ENCODE measurements around the gene STBD1.

The STBD1 gene

DNA sequence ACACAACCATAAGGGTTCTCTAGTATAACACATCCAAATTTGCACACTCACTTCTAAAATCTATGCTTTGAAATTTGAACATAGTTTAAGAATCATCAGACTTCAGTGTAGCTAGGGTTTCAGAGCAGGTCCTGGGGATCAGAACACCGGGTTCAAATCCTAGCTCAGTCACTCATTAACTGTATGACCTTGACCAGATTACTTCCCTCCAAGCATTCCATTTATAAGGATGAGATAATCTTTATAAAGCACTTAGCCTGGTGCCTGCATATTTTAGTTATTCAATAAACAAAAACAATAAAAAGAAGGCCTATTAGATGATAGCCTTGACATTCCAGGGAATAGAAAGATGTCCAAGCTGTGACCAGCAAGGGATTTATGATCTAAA is 4.8 kb upstream of the STBD1 start:
- H3K36me3 Mint-ChIP-seq = no peaks in the 10 kb centered on the region
- H3K27me3 Mint-ChIP-seq = peaks cover 17% of the 10 kb centered on the region
- DNase-seq (ENCODE audit: low spot score in 2 of 2) (no peak), ATAC-seq (ENCODE audit: low read depth) (no peak)
- peaks cover 10% of the 10 kb centered on the region for H3K4me1 Mint-ChIP-seq
- no peak overlapping the region for H3K4me3 Mint-ChIP-seq
- peaks cover 8% of the 10 kb centered on the region for H3K9me3 Mint-ChIP-seq
- H3K27ac Mint-ChIP-seq = no peak overlapping the region

DNA sequence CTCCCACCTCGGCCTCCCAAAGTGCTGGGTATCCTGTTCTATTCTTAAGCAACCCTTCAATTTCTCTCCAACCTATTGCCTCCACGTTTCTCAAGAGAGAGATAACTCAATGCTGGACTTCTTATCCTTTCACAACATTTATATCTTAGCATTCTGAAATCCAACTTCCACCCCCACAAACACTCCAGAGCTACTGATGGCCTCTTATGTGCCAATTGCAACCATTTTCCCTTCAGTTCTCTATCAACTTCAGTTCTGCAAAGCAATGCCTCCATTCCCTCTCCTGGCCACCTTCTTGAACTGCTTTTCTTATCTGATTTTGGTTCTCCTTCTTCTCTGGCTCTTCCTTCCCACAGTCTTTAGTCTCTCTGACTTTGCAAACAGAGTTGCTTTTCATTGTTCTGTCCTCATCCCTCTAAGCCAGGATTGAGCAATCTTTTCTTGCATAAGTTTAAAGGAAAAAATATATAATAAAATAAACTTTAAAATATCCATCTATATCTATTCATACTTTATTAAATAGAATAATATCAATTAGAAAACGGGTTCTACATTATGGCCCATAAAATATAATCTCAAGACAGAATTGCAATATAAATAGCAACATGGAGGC is 3.6 kb upstream of the STBD1 start:
- ATAC-seq (ENCODE audit: low read depth) = no peak
- no peak for DNase-seq (ENCODE audit: low spot score in 2 of 2)
- peaks cover 17% of the 10 kb centered on the region for H3K27me3 Mint-ChIP-seq
- peaks cover 5% of the 10 kb centered on the region for H3K9me3 Mint-ChIP-seq
- no peak overlapping the region for H3K4me3 Mint-ChIP-seq
- no peak overlapping the region for H3K27ac Mint-ChIP-seq
- H3K4me1 Mint-ChIP-seq = peaks cover 10% of the 10 kb centered on the region
- no peaks in the 10 kb centered on the region for H3K36me3 Mint-ChIP-seq

GRCh38 chr4:76305033-76305687 is 1.4 kb upstream of the STBD1 start:
- Mint-ChIP-seq H3K36me3 (no peaks in the 10 kb centered on the region), H3K27me3 (peaks cover 21% of the 10 kb centered on the region), H3K4me3 (peak overlapping the region; percentile 24), H3K27ac (no peak overlapping the region), H3K9me3 (no peaks in the 10 kb centered on the region), H3K4me1 (peaks cover 10% of the 10 kb centered on the region)
- DNase-seq (ENCODE audit: low spot score in 2 of 2) (no peak), ATAC-seq (ENCODE audit: low read depth) (no peak)

DNA sequence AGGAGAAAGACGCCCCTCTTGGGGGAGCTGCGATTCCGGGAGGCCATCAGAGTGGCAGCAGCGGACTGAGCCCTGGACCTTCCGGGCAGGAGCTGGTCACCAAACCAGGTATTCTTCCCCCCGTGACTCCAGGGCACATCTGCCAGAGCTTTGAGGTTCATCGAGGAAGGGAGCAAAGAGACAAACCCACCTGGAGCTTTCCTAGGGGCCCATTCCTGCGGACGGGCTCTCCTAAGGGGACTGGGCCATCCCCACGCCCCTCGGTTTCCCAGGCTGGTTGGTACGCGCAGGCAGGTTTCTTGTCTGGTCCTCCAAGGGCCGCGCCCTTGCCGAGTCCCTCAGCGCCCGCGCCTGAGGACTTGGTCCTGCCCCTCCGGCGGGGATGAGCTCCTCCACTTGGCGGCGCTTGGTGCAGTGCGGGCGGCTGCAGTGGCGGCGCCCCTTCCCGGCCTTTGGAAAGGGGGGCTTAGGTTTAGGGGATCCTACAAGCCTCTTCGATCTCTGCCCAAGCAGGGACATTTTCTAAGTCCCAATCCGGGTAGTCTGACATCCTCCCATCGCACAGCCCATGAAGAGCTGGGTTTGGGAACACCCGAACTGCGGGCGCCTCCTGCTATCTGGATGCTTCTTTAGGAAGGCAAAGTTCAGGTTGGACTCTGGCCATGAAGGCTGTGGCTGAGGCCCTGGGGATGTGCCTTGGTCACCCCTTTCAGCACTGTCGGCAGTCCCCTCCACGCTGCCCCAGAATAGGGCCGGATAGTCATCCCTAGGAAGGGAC is 538 bp downstream of the STBD1 start:
- H3K27ac Mint-ChIP-seq = no peak overlapping the region
- no peaks in the 10 kb centered on the region for H3K9me3 Mint-ChIP-seq
- peaks cover 10% of the 10 kb centered on the region for H3K4me1 Mint-ChIP-seq
- no peaks in the 10 kb centered on the region for H3K36me3 Mint-ChIP-seq
- DNase-seq (ENCODE audit: low spot score in 2 of 2) (no peak), ATAC-seq (ENCODE audit: low read depth) (no peak)
- H3K4me3 Mint-ChIP-seq = no peak overlapping the region
- peaks cover 23% of the 10 kb centered on the region for H3K27me3 Mint-ChIP-seq

DNA sequence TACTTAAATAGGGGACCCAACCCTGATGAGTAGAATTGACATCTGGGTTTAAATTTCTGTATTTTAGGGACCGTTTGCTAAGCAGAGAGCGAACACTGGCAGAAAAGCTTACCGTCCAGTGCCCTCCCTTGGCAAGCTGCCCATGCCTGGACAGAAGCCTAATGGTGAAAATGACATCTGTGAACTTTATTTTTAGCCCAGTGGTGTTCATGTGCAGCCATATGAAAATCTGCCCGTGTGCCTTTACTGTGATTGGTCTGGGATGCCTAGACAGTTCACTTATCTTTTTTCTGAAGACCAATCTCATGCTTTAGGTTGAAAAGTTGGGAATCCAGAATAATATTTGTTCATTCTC is 1.1 kb downstream of the STBD1 start:
- H3K36me3 Mint-ChIP-seq = no peaks in the 10 kb centered on the region
- DNase-seq (ENCODE audit: low spot score in 2 of 2) = no peak
- no peak overlapping the region for H3K4me3 Mint-ChIP-seq
- H3K9me3 Mint-ChIP-seq = no peaks in the 10 kb centered on the region
- H3K4me1 Mint-ChIP-seq = peaks cover 10% of the 10 kb centered on the region
- H3K27ac Mint-ChIP-seq = no peak overlapping the region
- H3K27me3 Mint-ChIP-seq = peaks cover 23% of the 10 kb centered on the region
- no peak for ATAC-seq (ENCODE audit: low read depth)

GRCh38 chr4:76308548-76308947 is 2.0 kb downstream of the STBD1 start:
- DNase-seq (ENCODE audit: low spot score in 2 of 2) (no peak), ATAC-seq (ENCODE audit: low read depth) (no peak)
- peaks cover 10% of the 10 kb centered on the region for H3K4me1 Mint-ChIP-seq
- no peak overlapping the region for H3K27ac Mint-ChIP-seq
- H3K9me3 Mint-ChIP-seq = no peaks in the 10 kb centered on the region
- no peak overlapping the region for H3K4me3 Mint-ChIP-seq
- no peaks in the 10 kb centered on the region for H3K36me3 Mint-ChIP-seq
- H3K27me3 Mint-ChIP-seq = peaks cover 18% of the 10 kb centered on the region

DNA sequence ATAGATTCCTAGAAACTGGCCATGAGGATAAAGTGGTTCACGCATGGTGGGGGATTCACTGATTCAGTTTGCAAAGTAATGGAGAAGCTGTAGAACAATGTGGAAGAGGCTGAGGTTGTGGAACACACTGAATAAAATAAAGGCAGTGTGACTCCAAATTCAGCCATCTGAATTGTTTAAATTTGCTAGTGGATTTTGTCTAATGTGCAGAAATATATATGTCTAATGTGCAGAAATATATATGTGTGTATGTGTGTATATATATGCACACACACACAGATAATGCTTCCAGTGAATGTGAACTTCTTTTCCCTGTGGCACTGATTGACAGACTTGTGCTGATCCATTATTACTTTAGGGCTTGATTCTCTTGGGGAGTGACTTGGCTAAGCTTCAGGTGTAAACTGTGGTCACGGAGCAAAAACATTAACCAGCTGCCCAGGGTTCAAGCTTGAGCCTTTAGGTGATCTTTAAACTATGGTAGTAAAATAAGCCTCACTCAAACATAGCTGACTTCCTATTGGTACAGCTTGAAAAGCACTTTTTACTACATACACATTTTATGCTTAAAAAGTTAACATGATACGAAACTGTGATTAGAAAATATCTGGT is 3.5 kb downstream of the STBD1 start:
- Mint-ChIP-seq H3K36me3 (no peaks in the 10 kb centered on the region), H3K9me3 (no peaks in the 10 kb centered on the region), H3K4me3 (no peak overlapping the region), H3K27me3 (peaks cover 15% of the 10 kb centered on the region), H3K4me1 (peaks cover 5% of the 10 kb centered on the region), H3K27ac (no peak overlapping the region)
- ATAC-seq (ENCODE audit: low read depth) (no peak), DNase-seq (ENCODE audit: low spot score in 2 of 2) (no peak)

GRCh38 chr4:76310683-76311082 is 4.2 kb downstream of the STBD1 start:
- no peak for DNase-seq (ENCODE audit: low spot score in 2 of 2)
- no peaks in the 10 kb centered on the region for H3K9me3 Mint-ChIP-seq
- no peaks in the 10 kb centered on the region for H3K36me3 Mint-ChIP-seq
- H3K27me3 Mint-ChIP-seq = peaks cover 13% of the 10 kb centered on the region
- H3K27ac Mint-ChIP-seq = no peak overlapping the region
- H3K4me1 Mint-ChIP-seq = no peaks in the 10 kb centered on the region
- no peak for ATAC-seq (ENCODE audit: low read depth)
- no peak overlapping the region for H3K4me3 Mint-ChIP-seq

GRCh38 chr4:76311896-76312331 is 5.4 kb downstream of the STBD1 start:
- DNase-seq (ENCODE audit: low spot score in 2 of 2) (no peak), ATAC-seq (ENCODE audit: low read depth) (no peak)
- Mint-ChIP-seq H3K4me1 (no peaks in the 10 kb centered on the region), H3K4me3 (no peak overlapping the region), H3K27ac (no peak overlapping the region), H3K9me3 (peaks cover 3% of the 10 kb centered on the region), H3K36me3 (peaks cover 2% of the 10 kb centered on the region), H3K27me3 (peaks cover 13% of the 10 kb centered on the region)

DNA sequence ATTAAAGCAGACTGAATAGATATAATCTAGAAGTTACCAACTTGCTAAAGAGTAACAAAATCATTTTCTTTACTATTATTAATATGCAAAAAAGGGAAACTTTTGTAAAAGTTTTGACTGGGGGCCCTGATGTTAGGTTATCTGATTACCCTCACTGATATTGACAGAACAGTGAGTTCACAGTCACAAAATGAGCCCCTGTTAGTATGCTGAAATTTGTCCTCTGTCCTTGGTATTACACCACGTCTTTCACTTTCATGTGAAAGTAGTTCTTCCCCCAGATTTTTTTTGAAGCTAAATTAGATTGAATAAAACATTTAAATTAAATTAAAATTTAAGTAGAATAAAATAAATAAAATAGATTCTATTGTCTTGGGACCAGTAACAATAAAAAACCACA is 5.9 kb downstream of the STBD1 start:
- peaks cover 6% of the 10 kb centered on the region for H3K9me3 Mint-ChIP-seq
- DNase-seq (ENCODE audit: low spot score in 2 of 2) (no peak), ATAC-seq (ENCODE audit: low read depth) (no peak)
- no peak overlapping the region for H3K4me3 Mint-ChIP-seq
- peaks cover 2% of the 10 kb centered on the region for H3K36me3 Mint-ChIP-seq
- H3K27me3 Mint-ChIP-seq = peaks cover 13% of the 10 kb centered on the region
- no peaks in the 10 kb centered on the region for H3K4me1 Mint-ChIP-seq
- H3K27ac Mint-ChIP-seq = no peak overlapping the region

DNA sequence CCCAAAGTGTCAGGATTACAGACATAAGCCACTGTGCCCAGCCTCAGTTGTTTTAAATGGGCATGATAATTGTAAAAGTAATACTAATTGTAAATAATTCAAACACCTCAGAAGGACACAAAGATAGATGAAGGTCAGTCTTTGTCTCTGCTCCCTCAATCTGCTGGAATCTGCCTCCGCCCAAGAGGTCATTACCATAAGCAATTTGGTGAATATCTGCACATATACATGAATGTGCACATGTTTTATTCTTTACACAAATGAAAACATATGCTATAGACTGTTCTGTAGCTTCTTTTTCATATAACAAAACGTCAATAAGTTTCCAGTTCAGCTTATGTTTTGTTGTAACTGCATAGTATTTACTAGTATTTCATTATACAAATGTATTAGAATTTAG is 7.0 kb downstream of the STBD1 start:
- DNase-seq (ENCODE audit: low spot score in 2 of 2) (no peak), ATAC-seq (ENCODE audit: low read depth) (no peak)
- H3K27me3 Mint-ChIP-seq = peaks cover 15% of the 10 kb centered on the region
- H3K9me3 Mint-ChIP-seq = peaks cover 9% of the 10 kb centered on the region
- no peak overlapping the region for H3K4me3 Mint-ChIP-seq
- no peaks in the 10 kb centered on the region for H3K4me1 Mint-ChIP-seq
- H3K27ac Mint-ChIP-seq = no peak overlapping the region
- H3K36me3 Mint-ChIP-seq = peaks cover 2% of the 10 kb centered on the region

GRCh38 chr4:76315267-76315918 is 8.9 kb downstream of the STBD1 start:
- peaks cover 9% of the 10 kb centered on the region for H3K9me3 Mint-ChIP-seq
- peaks cover 2% of the 10 kb centered on the region for H3K36me3 Mint-ChIP-seq
- no peak overlapping the region for H3K4me3 Mint-ChIP-seq
- no peak for DNase-seq (ENCODE audit: low spot score in 2 of 2)
- peaks cover 9% of the 10 kb centered on the region for H3K27me3 Mint-ChIP-seq
- no peak for ATAC-seq (ENCODE audit: low read depth)
- H3K4me1 Mint-ChIP-seq = no peaks in the 10 kb centered on the region
- no peak overlapping the region for H3K27ac Mint-ChIP-seq

GRCh38 chr4:76316131-76316530 is 9.6 kb downstream of the STBD1 start:
- peaks cover 9% of the 10 kb centered on the region for H3K9me3 Mint-ChIP-seq
- DNase-seq (ENCODE audit: low spot score in 2 of 2) (no peak), ATAC-seq (ENCODE audit: low read depth) (no peak)
- peaks cover 2% of the 10 kb centered on the region for H3K36me3 Mint-ChIP-seq
- no peak overlapping the region for H3K4me3 Mint-ChIP-seq
- H3K4me1 Mint-ChIP-seq = no peaks in the 10 kb centered on the region
- peaks cover 7% of the 10 kb centered on the region for H3K27me3 Mint-ChIP-seq
- no peak overlapping the region for H3K27ac Mint-ChIP-seq

- Mint-ChIP-seq H3K27me3 (peaks cover 1% of the 10 kb centered on the region), H3K4me3 (no peak overlapping the region), H3K27ac (no peak overlapping the region), H3K4me1 (no peaks in the 10 kb centered on the region), H3K36me3 (no peaks in the 10 kb centered on the region), H3K9me3 (peaks cover 9% of the 10 kb centered on the region)
- no peak for DNase-seq (ENCODE audit: low spot score in 2 of 2)
- ATAC-seq (ENCODE audit: low read depth) = no peak
These were observed 15.7 kb downstream of the STBD1 start for GRCh38 chr4:76322236-76322635.

Measured in memory B cell (primary cell).